NCI-H1417 treated with DMSO at 0.1 percent for 48 hours (cell line): Measurements from ENCODE around the gene CHD5.
A peak's percentile ranks its signal among the peaks of the same experiment; 100 is the strongest.

ENCODE experiments used
- DNase-seq: peaks from one replicate; lab custom pipeline; 2025; lab: John Stamatoyannopoulos, UW

CHD5 gene

DNA sequence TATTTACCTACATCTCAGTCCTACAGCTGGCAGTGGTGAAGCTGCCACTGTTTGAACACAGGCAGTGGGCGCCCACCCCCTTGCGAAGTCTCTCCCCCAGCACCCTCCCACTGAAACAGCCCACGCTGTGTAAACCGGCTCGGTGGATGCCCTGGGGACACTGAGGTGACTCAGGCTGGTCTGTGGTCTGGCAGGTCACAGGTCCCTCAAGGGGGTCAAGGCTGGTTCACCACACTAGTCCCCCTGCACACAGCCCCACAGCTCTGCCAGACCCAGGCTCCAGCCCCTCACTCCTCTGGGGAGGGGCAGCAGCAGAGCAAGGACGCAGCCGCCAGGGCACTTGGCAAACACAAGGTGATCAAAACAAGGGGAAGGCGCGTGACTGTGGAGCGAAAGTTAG lies 7.6 kb downstream of the CHD5 start:
- no peak for DNase-seq

DNA sequence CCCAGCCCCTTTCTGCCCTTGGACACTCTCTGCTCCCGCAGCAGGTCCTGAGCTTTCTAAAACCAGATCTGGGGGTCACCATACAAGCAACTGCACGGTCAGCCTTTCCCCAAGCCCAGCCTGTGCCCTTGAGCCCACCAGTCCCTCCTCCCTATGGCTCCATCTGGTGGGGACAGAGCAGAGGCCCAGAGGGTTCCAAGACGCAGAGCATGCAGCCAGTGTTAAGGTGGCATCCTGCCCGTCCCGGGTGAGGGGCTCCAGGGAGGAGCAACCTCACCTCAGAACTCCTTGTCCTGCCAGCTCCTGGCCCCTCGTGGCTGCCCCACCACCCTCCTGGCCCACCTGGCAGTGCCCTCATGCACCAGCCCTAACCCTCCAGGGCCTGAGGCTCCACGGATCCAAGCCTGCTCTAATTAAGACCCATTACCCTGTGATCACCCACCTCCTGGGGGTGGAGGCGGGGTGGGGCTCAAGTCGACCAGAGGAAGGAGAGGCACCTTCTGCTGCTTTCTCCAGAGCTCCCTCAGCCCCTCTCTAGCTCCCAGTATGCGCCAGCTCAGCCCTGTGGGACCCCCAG lies 8.5 kb downstream of the CHD5 start:
- DNase-seq, result no peak

DNA sequence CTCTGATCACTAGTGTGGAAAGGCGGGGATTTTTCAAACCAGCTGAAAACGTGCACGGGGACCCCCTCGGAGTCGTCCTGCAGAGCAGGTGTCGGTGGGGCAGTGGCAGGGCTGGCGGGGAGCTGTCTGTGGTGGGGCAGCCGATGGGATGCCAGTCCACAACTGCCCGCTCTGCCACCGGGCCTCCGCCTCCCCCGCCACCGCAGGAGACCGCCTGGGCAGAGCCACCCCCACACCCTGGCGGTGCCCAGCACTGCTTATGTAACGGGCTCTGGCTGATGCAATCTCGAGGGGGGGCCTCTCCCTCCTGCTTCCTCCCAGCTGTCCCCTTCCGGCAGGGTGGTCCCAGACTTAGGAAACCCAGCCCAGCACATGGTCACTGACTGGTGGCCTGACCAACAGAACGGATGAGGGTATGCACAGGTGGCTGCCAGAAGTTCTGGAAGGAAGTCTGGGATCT lies 9.3 kb downstream of the CHD5 start:
- no peak for DNase-seq

DNA sequence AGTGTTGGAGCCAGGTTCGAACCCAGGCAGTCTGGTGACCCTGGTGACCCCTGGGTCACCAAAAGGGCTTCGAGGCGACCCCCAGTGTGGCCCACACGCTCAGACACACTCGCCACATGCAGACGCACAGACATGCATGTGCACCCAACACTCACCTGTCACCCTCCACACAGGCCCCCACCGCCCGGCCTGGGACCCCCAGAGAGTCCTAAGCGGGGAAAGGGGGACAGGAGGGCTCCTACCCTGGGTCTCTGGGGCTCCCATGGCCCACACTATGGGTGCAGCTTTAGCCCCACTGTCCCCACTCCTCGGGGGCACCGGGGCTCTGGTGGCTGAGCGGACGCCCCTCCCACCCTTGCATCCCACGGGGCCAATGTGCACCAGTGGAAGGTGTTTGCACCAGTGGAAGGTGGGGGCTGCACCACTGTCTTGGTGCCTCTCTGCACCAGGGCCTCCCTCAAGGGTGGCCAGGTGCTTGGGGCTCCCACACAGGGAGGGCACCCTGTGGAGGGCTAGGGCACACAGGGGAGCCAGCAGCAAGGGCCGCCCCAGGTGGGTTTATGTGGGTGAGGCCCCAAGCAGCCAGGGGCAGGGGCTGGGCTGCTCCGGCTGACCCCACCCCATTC lies 9.9 kb downstream of the CHD5 start:
- DNase-seq, result no peak

DNA sequence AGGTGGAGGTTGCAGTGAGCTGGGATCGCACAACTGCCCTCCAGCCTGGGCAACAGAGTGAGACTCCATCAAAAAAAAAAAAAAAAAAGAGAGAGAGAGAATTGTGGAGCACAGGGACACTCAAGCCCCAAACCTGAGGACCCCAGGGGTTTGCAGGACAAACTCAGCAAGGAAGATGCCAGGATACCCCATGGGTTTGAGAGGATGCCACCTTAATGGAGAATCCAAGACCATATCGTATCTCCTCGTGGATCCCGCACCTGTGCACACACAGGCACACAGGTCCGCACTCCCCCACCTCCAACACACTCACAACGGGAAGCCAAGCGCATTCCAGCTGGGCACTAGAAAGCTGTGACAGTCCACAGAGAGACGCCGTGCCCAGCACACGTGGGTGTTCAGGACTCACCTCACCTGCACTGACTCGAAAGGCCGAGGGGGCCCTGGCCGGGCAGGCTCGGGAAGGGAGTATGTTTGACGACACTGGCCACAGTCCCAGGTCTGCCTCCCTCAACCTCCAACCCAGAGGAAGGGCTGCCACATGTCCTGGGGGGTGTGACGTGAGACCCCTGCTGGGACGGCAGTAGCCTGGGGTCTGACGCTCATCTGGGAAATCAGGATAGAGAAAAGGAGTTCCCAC lies 11.1 kb downstream of the CHD5 start:
- DNase-seq, result no peak

DNA sequence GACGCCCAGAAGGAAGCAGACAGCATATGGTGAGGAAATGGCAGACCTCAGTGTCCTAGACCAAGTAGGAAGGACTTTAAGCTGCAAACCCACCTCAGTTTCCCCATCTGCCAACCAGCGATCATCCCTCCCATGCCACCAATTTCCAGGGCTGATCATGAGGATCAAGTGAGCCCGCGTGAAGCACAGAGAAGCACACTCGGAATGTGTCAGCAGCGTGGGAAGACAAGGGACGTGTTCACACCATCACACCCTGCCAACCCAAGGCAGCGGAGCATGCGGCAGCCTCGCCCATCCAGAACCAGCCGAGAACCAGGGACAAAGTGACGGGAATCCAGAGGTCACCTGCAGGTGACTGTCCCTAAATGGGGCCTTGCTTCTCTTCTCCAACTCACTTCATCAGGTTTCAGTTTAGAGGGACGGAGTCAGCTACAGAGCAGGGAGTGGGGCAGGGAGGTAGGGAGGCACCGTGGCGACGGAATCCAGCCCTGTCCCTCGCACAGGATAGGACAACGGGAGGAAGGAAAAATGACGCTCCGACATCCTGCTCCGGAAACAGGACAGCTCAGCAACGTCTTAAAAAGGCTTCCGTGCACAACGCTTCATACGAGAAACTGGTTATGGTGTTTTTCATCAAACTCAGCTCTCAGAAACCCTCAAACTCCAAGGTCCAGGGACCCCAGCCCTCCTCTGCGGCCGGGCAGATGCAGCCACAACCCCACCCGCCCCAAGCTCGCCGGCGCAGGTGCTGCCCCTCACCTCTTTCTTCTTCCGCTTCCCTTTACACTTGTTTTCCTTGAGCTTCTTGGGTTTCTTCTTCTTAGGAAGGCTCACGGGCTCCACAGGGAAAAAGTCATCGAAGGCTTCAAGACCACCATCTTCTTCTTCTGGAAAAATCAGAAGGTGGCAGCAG lies 12.5 kb downstream of the CHD5 start:
- DNase-seq, result no peak

DNA sequence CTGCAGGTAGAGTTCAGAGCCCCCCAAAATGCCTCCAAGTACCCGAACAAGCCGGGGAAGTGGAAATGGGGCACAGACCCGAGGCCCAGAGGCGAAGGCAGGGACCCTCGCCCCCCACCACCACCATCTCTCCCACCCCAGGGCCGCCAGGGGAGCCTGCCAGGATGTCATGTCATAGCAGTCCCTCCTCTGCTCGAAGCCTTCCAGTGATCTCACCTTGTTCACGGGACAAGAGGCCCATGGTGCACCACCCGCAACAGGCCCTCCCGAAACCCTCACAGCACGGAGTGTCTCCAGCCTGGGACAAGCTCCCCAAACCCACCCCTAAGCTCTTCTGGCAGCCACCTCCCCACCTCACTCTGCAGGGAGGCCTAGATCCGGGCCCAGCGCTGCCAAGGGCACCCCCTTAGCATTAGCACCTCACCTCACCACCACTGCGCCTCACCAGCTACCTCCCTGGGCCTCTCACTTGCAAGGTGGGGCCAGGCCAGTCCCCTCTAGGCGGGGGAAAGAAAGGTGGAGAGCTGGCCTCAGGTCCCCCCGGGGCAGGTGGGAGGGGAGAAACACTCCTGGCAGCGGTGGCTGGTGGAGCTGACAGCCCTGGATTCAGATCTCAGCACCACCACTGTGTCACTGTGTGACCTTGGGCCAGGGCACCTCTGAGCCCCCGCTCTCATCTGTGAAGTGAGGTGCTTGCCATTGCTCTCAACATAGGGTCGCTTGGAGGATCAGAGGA lies 13.3 kb downstream of the CHD5 start:
- DNase-seq, result no peak

DNA sequence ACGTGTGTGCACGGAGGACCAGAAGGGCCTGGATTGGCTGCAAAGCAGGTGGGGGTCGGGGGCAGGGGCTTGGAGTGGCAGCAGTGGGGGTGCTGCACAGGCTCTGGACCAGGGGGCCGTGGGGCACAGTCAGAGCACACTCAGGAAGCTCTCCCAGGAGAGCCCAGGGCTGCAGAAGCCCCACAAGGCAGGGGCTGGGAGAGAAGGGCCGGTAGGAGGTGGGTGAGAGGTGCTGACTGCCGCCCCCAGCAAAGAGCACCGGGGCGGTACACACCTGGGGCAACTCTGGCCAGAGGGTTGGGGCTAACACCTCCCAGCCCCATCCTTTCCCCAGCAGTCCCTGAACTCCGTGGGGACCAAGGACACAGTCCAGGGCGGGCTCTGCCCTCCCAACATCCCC lies 13.9 kb downstream of the CHD5 start:
- no peak for DNase-seq

DNA sequence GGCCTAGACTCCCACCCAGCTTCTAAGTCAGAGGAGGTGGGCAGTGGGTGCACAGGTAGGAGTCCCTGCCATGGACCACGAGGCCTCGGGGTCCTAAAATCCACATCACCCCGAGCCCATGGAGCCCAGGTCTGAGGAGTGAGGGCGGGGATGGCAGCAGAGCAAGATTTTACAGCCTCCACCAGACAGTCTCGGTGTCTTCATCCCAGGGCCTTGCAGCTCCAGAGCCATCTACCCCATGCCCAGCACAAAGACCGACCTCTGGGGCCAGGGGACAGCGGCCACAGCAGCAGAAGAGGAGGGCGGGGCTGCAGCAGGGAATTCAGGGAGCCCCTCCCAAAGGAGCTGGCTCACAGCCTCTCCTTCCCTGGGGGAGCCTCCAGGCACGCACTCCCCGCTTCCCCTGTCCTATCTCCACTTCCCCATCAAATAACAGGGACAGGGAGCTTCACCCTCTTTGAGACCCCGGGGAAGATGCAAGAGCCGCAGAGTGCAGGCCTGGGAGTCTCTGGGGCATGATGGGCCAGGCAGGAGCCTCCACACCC lies 14.6 kb downstream of the CHD5 start:
- no peak for DNase-seq

DNA sequence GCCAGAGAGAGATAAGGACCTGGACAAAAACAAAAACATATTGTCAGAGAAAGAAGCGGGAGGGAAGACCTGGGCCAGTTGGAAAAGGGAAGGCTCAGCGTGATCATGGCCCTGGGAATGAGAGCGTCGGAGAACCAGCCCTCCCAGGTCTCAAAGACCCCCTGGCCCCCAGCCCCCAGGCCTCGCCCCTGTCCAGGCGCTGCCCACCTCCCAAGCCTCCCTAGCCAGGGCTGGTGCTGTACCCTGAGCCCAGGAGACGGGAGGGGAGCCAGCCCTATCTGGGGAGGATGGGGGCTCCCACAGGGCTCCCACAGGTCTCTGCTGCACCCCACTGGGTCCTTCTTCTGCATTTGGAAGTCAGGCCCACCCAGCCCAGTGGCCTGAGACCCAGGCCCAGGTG lies 15.1 kb downstream of the CHD5 start:
- DNase-seq, result no peak

DNA sequence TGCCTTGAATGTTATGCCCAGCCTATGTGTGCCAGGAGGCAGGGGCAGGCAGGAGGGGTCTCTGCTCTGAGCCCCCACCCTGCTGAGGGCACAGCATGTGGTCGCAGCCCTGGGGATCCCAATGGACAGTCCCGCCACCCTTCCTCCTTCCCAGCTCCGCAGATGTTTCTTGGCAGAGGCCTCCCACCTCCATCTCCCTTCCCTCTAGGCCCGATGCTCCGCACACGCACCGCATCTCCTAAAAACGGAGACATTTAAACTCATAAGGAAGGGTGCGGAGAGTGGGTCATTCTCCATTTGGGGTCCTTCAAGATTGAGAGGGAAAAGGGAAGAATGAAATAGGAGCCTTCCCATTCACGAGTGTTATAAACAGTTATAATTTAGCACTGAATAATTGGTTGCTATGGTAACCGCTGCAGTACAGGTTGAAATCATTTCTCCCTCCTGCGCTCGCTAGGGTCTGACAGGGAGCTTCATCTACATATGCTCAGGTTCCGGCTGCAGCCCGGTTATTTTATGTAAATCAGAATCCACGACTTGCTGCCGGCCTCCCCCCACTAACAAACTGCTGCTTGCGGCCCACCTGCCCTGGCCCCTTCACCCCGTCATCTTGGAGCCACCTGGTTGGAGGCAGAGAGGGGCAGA lies 16.0 kb downstream of the CHD5 start:
- DNase-seq, result no peak

DNA sequence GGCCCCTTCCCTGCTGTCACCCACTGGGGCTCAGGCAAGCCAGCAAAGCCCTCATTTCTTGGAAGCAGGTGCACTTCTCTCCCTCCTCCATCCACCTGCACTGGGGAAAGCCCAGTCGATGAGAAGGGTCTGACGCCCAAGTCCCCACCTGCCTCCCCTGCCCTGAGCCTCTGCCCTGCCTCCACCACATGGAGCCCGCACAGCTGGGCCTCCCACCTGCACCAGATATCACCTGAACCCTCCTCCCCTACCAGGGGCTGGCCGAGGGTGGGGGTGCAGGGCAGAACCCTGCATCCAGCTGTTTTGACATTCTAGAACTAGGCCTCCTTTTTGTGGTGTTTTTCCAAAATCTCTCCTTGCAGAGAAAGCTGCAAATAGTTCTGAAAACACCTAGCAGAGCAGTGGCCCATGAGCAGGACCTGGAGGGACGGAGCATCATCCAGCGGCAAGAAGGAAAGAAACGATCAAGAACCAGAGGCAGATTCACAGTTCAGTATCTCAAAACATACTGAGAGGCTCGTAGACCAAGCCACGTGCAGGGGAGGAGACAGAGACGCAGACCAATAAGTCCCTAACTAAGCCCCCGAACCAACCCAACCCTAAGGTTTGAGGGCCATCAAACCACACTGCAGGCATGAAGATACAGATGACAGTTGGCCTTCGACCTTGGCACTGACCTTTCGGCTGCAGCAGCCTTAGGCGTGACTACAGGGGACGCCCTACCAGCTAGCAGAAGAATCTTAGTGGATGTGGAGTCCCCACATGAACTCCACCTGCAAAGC lies 16.7 kb downstream of the CHD5 start:
- DNase-seq, result no peak

DNA sequence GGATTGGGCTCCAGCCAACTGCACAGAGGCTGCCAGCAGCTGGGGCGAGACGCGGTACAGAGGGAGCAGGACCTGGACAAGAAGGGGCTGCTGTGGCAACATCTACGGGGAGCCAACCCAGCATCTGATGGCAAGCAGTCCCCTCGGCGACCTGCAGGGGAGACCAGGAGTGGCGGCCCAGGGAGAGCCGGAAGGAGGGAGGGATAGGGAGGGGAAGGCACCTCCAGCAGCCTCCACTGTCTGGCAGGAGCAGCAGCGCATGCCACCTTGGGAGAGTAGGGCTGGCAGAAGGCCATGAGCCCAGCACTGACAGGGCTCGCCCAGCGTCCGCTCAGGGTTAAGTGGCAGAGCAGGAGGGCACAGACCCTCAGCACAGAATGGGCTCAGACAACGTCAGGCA lies 17.3 kb downstream of the CHD5 start:
- DNase-seq, result no peak

DNA sequence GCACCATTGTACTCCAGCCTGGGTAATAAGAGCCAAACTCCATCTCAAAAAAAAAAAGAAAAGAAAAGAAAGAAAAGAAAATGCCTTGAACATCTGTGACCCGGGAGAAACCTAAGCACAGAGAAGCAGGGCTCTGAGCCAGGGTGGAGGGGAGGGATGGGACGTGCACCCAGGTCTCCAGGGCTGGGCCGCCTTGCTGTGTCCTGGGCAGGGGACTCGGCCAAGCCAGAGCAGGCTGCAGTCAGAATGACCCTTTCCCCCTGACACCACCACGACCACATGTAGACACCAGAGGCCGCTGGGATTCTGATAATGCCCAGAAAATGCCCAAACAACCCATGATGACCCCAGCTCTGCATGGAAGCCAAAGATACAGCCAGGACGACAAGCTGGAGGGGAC lies 17.8 kb downstream of the CHD5 start:
- DNase-seq, result no peak

DNA sequence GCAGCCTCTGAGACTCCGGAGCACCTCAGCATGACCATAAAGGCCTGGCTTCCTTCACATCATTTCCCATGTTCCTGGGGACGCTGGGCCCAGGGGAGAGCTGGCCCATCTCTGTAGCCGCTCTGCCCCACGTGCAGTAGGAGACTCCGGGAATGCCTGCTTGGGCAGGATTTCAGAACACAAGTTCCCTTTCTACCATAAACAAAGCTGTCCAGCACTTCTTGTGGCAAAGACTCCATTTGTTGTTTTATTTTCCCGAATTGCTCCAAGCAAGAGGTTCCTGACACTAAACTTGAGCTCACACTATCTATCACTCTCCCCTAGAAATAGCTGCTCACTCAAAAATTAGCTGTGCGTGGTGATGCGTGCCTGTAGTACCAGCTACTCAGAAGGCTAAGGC lies 21.9 kb downstream of the CHD5 start:
- no peak for DNase-seq

DNA sequence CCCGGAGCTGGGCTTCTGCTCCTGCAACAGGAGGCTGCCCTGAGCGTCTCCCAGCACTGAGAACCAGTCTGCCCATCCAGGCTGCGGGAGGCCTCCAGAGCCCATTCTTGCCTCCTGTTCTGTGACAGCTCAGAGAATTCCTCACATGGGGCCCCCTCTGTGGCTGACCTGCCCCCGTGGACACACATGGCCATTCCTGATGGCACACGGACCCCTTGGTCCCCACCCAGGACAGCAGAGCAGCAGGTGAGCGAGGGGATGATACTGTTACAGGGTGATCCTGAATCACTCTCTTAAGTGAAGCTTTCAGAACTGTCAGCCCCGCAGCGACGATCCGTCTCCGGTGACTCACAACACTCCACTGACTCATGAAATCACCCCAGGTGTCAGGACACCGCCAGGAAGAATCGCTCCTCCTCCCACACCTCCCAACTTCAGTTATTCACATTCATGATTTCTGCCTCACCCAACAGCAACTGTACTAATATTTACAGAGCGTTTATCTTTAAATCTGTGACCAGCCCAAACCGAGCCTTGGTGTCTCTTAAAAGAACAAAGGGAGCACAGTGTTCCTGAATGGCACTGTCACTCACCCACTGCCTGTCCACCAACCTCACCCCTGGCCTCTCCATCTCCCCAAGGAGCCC lies 22.5 kb downstream of the CHD5 start:
- peak; percentile 33 for DNase-seq

DNA sequence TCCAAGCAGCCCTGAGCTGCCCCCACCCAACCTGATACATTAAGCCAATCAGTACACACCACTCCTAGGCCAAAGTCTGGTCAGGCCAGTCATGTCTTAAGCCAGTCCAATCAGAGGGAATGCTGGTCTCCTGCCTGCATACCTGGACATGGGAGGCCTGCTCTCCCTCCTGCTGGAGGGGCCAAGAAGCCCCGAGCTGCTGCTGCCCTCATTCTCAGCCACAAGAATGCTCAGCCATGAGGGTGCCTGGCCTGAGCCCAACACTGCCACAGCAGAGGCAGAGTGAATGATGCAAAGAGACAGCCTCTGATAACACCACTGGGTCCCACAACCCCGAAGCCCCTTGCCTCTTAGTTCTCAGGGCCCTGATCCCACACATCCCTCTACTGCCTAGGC lies 23.0 kb downstream of the CHD5 start:
- no peak for DNase-seq

DNA sequence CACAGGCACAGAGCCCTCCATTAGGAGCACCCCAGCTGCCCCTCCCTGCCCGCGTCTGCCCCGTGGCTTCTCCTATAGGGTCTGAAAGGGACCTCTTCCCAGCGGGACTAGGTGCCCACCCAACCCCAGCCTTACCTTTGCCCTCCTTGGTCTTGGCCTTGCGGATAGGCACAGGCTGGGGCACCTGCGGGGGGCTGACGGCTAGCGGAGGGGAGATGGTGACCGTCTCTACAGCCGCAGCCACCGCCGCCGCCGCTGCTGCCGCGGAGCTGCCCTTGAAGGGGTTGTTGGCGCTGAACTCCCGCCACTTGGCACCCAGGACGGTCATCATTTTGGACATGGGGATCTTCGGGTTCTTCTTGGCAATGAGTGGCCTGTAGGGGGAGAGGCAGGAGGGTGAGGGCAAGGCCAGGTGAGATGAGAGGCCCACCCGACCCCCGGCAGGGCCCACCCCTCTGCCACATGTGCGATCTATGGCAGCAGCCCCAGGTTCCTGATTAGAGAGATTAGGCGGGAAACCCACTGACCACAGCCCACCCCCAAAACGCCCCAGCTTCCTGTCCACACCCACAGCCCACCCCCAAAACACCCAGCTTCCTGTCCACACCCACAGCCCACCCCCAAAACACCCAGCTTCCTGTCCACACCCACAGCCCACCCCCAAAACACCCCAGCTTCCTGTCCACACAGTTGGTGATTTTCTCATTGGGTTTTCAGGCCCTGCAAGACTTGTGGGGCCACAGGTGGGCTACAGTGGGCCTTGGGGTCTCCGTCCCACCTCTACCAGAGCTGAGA lies 25.4 kb downstream of the CHD5 start:
- DNase-seq, result no peak

DNA sequence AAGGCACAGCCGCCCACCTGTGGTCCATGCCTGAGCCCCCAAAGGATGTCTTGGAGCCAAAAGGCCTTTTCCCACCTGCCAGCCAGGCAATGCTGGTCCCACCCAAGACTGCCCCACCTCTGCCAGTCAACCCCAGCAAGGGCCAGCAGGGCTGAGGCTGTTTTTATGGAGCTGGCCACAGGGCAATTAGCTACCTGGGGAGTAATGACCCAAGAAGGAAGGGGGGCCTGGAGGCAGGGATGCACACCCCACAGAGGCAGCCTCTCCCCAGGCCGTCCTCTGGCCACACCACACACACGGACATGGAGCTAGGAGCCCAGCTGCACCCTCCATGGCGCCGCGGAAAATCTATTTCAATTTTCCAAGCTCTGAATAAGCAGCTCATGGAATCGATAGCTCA lies 27.2 kb downstream of the CHD5 start:
- DNase-seq, result no peak
